ENCODE measurements around the gene ASB9. TPM values are rescaled to one million over a fixed set of nuclear protein-coding genes. Genes with fewer than 3 reads are reported as not detected.
"Not testable (repeated sequence)": the region's sequence is repeated elsewhere in the genome, so short reads cannot be mapped to it uniquely, and the experiment has no call there.

Gene ASB9
- 0.94 TPM for total RNA-seq

- DNase-seq, result no peak
Measured at GRCh38 chrX:15269618-15270521, at the start of gene ASB9. ASB9 (minus strand) TSS chrX:15270083; CDS start chrX:15269874, 209 bp downstream.

- DNase-seq, result no peak
Measured at GRCh38 chrX:15319075-15319474, 49.2 kb upstream of the ASB9 start.

DNA sequence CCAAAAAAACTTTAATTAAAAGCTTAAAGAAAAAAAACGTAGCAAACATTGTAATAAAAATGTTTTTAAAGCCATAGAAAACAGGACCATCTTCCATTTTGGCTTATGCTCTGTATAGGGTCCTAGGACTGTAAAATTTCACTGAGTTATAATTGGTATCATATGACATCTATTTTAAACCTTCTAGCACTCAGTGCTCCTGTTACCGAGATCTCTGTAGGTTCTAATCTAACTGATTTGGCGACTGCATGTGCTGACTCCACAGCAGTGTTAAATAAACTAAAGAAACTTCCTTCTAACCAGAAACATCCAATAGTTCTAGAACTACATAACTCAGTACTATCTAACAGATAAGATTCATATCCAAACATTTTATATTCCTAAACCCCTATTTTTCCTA, 45.6 kb upstream of the ASB9 start, which contains the start of gene ASB11:
ASB11 (minus strand) TSS at position 132 of the 400 bp plus-strand sequence; CDS start at position 97, 35 bp downstream.
- no peak for DNase-seq

- no peak for DNase-seq
Measured at GRCh38 chrX:15314472-15314871, 44.6 kb upstream of the ASB9 start.

DNA sequence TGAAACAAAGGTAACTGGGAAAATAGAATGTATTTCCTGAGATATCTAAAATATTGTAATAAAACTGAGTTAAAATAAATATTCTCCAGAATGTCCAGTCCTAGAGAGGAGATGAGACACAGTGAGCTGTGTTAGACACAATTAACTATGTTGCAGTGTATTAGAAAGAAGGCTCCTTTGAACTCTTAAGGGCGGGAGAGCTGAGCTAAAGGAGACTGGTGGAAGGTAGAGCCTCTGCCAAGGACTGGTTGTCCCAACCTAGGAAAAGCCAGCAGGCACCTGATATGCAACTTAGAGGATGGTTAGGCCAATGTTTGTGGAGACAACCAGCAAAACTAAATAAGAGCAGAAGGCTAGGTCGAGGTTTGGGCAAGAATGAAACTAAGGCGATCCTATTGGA, 41.2 kb upstream of the ASB9 start:
- no peak for DNase-seq

DNA sequence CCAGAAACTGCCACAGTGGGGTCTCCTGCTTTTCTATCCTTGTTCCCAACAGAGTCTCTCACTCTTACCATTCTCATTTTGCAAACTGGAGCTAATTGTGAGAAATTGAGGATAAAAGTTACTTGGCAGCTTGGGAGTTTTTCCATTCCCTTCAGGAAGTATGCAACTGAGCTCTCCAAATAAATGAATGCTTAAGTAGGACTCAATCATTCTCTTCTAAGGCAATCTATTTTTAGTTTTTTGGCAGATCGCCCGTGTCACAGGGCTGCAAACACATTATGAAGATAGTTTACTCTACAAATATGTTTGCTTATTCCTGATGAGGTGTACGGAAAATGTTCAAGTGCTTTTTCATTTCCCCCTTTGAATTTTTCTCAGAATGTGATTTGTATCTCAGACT, 40.2 kb upstream of the ASB9 start:
- DNase-seq, result no peak

DNA sequence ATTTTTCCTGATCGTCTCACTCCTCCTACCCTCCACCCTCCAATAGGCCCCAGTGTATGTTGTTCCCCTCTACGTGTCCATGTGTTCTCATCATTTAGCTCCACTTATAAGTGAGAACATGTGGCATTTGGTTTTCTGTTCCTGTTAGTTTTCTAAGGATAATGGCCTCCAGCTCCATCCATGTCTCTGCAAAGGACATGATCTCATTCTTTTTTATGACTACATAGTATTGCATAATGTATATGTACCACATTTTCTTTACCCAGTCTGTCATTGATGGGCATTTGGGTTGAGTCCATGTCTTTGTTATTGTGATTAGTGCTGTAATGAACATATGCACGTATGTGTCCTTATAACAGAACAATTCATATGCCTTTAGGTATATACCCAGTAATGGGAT, 36.0 kb upstream of the ASB9 start:
- not testable (repeated sequence) for DNase-seq

DNA sequence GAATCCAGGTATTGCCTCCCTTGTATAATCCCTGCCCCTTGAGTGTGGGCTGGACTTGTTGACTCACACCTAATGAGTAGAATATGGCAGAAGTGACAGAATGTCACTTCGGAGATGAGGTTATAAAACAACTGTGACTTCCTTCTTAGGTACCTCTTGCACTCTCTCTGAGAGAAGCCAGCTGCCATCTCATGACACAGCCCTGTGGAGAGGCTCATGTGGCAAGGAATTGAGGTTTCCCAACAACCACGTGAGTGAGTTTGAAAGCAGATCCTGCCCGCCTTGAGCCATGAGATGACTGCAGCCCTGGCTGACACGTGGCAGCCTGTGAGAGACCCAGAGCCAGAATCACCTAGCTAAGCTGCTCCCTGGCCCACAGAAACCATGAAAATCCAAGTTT, 32.0 kb upstream of the ASB9 start:
- DNase-seq, result no peak

DNA sequence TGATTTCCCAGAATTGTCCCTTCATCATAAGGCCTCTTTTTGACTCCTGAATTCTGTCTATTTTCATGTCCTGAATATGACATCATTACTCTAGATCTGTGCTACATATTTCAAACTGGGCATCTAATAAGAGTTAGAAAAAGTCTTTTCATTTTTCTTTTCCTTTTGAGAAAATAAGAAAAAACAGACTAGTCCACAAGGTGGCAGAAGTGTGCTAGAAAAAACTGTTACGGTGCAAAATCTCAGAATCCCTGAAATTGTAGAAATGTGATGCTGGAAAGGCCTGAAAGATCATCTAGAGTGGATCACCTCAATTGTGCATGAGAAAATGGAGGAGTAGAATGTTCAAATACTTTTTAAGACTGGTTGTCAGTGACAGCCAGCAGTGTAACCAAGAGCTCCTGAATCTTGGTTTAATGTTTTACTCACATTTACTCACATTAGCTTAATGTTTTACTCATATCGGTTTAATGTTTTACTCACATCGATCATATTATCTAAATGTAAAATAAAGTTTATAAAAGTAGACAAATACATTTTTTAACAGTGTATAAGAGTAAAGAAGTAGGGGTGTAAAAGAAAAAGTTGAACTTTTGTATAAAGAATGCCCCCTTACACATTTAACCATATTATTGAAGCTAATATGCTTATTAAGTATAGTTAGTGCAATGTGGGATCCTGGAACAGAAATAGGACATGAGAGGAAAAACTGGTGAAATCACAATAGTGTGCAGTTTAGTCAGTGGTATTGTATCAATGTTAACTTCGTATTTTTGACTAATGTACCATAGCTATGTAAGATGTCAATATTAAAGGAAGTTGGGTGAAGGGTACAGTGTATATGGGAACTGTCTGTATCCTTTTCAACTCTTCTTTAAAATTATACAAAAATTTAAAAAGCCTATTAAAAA, 30.3 kb upstream of the ASB9 start:
- DNase-seq, result no peak

DNA sequence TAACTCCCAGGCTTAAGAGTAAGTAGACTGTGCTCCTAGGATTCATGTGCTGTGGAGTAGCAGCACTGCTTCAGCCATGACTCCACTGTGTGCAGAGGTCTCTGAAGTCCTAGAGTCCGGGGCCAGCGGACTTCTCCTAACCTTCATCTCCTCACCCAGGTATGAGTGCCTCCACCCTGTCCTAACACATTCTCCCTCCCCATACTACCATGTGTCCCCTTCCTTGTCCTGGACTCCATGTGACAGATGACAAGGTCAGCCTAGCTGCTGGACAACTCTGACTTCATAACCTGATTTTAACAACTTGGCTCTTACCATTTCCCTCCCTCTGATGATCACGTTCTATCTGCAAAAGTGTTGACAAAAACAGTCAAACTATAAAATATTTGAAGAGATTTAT, 28.9 kb upstream of the ASB9 start:
- no peak for DNase-seq

- DNase-seq, result no peak
Measured at GRCh38 chrX:15298201-15298600, 28.3 kb upstream of the ASB9 start.

DNA sequence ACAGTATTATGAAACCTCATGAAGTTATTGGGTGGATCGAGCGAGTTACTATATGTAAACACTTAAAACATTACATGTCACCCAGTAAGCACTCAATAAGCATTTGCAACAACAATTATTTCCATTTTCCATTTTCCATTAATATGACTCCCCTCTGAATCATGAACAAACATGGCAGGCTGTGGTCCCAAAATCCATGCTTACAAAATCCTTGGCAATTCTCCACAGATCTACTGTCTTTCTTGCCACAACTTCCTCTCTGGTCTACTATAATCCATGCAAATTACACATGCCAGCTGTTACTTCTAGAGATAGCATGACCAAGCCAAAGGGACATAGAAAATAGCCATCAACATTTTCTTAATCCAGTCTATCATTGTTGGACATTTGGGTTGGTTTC, 23.6 kb upstream of the ASB9 start:
- DNase-seq, result no peak

GRCh38 chrX:15292861-15293260, 23.0 kb upstream of the ASB9 start:
- no peak for DNase-seq

DNA sequence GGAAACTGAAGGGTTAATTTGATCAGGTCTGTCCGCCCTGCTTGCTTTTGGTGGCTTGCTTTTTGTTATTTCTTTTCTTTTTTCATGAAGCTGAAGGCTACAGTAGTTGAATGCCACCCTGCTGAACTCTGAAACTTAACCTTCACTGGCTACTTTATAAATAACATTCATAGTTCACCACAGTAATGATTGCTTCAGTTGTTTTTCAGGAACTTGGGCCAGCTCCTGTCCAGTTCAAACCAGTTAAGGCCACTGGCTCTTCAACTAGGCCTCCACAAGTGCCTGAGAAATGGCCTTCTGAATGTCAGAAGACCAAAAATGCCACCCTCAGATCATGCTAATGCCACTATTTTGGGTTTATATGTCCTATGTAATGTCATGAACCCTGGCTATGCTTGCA, 7.7 kb upstream of the ASB9 start:
- DNase-seq, result no peak

DNA sequence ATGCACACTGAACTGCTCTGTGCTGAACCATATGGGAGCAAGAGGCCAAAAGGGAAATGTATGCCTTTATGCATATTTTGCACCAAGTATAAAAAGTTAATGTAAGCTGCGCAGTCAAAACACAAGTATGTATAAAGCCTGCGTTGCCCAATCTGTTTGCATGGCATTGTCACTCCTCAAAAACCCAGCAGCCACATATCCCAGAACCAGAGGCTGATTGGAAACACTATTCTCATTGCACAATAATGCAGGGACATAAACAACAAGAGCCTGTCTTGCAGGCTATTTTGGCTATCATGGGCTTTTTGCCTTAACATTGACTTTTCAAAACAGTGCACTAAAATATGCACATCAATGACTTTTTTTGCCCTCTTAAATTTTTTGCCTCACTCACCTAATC, 5.1 kb upstream of the ASB9 start:
- no peak for DNase-seq

DNA sequence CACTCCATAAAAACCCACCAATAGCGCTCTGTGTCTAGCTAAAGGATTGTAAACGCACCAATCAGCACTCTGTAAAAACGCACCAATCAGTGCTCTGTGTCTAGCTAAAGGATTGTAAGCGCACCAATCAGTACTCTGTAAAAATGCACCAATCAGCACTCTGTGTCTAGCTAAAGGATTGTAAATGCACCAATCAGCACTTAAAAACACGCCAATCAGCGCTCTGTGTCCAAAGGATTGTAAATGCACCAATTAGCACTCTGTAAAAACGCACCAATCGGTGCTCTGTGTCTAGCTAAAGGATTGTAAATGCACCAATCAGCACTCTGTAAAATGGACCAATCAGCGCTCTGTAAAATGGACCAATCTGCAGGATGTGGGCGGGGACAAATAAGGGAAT, 3.4 kb upstream of the ASB9 start:
- not testable (repeated sequence) for DNase-seq

DNA sequence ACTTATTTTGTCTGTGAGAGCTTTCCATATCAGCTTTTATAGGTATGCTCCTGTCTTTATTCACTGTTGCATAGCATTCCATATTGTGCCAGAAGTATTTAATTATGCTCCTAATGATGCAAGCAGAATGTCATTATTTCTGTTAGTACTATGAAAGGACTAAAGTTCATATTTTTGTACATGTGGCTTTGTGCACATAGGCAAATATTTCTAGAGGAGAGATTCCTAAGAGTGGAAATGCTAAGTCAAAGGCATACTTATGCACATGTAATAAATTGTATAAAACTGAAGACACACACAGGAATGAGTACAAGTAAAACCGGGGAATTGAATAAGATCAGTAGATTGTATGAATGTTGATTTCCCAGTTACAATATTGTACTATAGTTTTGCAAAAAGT, 1.9 kb upstream of the ASB9 start:
- no peak for DNase-seq

GRCh38 chrX:15269120-15269519, 763 bp downstream of the ASB9 start:
- DNase-seq, result no peak

GRCh38 chrX:15254852-15255251, 15.0 kb downstream of the ASB9 start:
- no peak for DNase-seq

GRCh38 chrX:15245896-15246295, 24.0 kb downstream of the ASB9 start:
- no peak for DNase-seq

GRCh38 chrX:15244421-15244820, 25.5 kb downstream of the ASB9 start:
- no peak for DNase-seq

- DNase-seq, result peak; percentile 1
Measured at GRCh38 chrX:15242899-15243555, 26.9 kb downstream of the ASB9 start.

DNA sequence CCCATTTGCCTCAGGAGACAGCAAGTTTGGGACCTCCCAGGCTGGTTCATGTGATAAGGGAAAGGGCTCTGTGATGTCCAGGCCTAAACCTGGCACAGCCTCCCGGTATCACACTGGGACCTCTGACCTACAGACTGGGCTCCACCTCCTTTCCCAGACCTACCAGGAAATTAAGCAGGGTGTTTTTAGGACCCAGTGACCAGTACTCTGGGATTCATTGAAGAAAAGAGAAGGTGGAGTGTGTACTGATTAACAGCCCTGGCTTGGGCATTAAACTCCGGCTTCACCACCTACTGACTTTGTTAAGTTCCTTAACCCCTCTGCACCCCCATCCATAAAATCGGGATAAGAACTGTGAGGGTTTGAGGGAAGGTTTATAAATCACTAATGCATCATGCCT, 28.6 kb downstream of the ASB9 start:
- no peak for DNase-seq
